K562 (cell line): ENCODE measurements around the gene GPS2. TPM values are rescaled to one million over a fixed set of nuclear protein-coding genes. Genes with fewer than 3 reads are reported as not detected.
A peak's percentile ranks its signal among the peaks of the same experiment; 100 is the strongest.

Experiments used
- CCAR2 ChIP-seq: fragments of 200-400 bp; formaldehyde crosslinking; IDR thresholded peaks from 2 replicates; pipeline ENCODE4 v1.6.1; 2017; ENCODE audit warnings: mild to moderate bottlenecking, low read depth, low read length
- CHD7 ChIP-seq: fragments of 200-600 bp; sonication (generic); IDR thresholded peaks from one replicate; pipeline ENCODE4 v1.6.1; 2012; ENCODE audit warnings: mild to moderate bottlenecking, low read depth, low read length, inconsistent platforms
- ETV1 ChIP-seq: fragments of 450-650 bp; conservative IDR thresholded peaks from 2 replicates; pipeline ENCODE4 v1.6.1; 2016; ENCODE audit warnings: missing genetic modification characterization, control low read depth, low read depth, missing compliant biosample characterization
- HLTF ChIP-seq: fragments of 450-650 bp; IDR thresholded peaks from 2 replicates; pipeline ENCODE4 v1.6.1; 2016
- MEF2D ChIP-seq: conservative IDR thresholded peaks from 2 replicates; pipeline ENCODE4 v1.6.1; 2016; ENCODE audit warnings: low read depth, missing genetic modification characterization, missing compliant biosample characterization
- POLR2AphosphoS2 ChIP-seq: IDR thresholded peaks from 2 replicates; pipeline ENCODE4 v1.6.1; 2012; ENCODE audit warnings: low read length, improper control_type of control experiment
- POLR2AphosphoS5 ChIP-seq: IDR thresholded peaks from 2 replicates; pipeline ENCODE4 v1.6.1; 2011; ENCODE audit warnings: mild to moderate bottlenecking, low read depth, low read length, moderate library complexity; ENCODE audit not compliant: control insufficient read depth, insufficient read depth
- POLR2G ChIP-seq: fragments of 200-400 bp; formaldehyde crosslinking; IDR thresholded peaks from 2 replicates; pipeline ENCODE4 v1.6.1; 2017; ENCODE audit warnings: low read depth, mild to moderate bottlenecking, antibody characterized with exemption, low read length, moderate library complexity
- SRSF9 ChIP-seq: fragments of 200-400 bp; formaldehyde crosslinking; IDR thresholded peaks from 2 replicates; pipeline ENCODE4 v1.6.1; 2017; ENCODE audit warnings: low read depth, low read length, borderline replicate concordance
- STAT5B ChIP-seq: fragments of 250-450 bp; sonication (Bioruptor Pico); IDR thresholded peaks from 2 replicates; pipeline ENCODE4 v1.8.0; 2021; ENCODE audit warnings: mild to moderate bottlenecking, inconsistent platforms
- SUPT5H ChIP-seq: fragments of 450-650 bp; IDR thresholded peaks from 2 replicates; pipeline ENCODE4 v1.6.1; 2016
- YBX1 ChIP-seq: fragments of 450-650 bp; IDR thresholded peaks from 2 replicates; pipeline ENCODE4 v1.7.1; 2016; ENCODE audit warnings: mild to moderate bottlenecking
- polyA plus RNA-seq, 8 experiments: library from polyadenylated mRNA; depleted of rRNA in 4 of 8; stranded (reverse) in 5 of 8; unstranded in 3 of 8; fragments of >200 nt; fragmentation: Nextera tagmentation in 2 of 8; fragmentation: Illumina TruSeq in 1 of 8; extraction: Ambion mirVana in 2 of 8; extraction: Trizol in 1 of 8; gene quantifications; 2 replicates each; pipeline versions ENCODE4 v1.2.1 to v1.2.3, GENCODE V29; 2011 to 2014; ENCODE audit warnings: inconsistent platforms in 1 of 8, missing spikeins in 1 of 8
- total RNA-seq, 7 experiments: library from RNA; depleted of rRNA in 6 of 7; stranded (reverse); fragments of >200 nt in 6 of 7; fragmentation: Illumina TruSeq in 2 of 7; extraction: Trizol in 2 of 7; gene quantifications; 2 replicates each; pipeline versions ENCODE4 v1.2.1 to v1.2.3, GENCODE V29; 2011 to 2021; ENCODE audit warnings: low replicate concordance in 1 of 7

The GPS2 gene
- total and polyA plus RNA-seq, 9 of the 15 experiments (the other 6 are each of a cell fraction or from before 2014, with no cell fraction given) = 18.3 to 75.7 (median 37.0) TPM

- TF ChIP-seq CHD7 = no peak
- no peak for TF ChIP-seq HLTF
- no peak for TF ChIP-seq YBX1
- no peak for TF ChIP-seq STAT5B (CRISPR knock-in tag)
- TF ChIP-seq MEF2D (tag) = no peak
- no peak for TF ChIP-seq CCAR2
- TF ChIP-seq SUPT5H = peak; percentile 77
- peak; percentile 74; the same call in 1 of the 2 replicates for TF ChIP-seq POLR2AphosphoS5
- peak; percentile 58; the same call in 1 of the 2 replicates for TF ChIP-seq POLR2G
- TF ChIP-seq POLR2AphosphoS2 = peak; percentile 73; the same call in 1 of the 2 replicates
- TF ChIP-seq ETV1 (tag) = no peak
- no peak for TF ChIP-seq SRSF9
Observed at GRCh38 chr17:7313088-7313889, 1.9 kb downstream of the GPS2 start (continued).
